HG03442 (cell line): ENCODE measurements around the gene VPS39.
A peak's percentile ranks its signal among the peaks of the same experiment; 100 is the strongest.
"Not testable (repeated sequence)": the region's sequence is repeated elsewhere in the genome, so short reads cannot be mapped to it uniquely, and the experiment has no call there.

Experiments
- ATAC-seq: cut with Tn5 transposase; IDR thresholded peaks from one replicate; pipeline ENCODE4 v1.9.1; 2021; ENCODE audit warnings: mild to moderate bottlenecking, moderate library complexity; ENCODE audit not compliant: unreplicated experiment

VPS39 gene, protein sequence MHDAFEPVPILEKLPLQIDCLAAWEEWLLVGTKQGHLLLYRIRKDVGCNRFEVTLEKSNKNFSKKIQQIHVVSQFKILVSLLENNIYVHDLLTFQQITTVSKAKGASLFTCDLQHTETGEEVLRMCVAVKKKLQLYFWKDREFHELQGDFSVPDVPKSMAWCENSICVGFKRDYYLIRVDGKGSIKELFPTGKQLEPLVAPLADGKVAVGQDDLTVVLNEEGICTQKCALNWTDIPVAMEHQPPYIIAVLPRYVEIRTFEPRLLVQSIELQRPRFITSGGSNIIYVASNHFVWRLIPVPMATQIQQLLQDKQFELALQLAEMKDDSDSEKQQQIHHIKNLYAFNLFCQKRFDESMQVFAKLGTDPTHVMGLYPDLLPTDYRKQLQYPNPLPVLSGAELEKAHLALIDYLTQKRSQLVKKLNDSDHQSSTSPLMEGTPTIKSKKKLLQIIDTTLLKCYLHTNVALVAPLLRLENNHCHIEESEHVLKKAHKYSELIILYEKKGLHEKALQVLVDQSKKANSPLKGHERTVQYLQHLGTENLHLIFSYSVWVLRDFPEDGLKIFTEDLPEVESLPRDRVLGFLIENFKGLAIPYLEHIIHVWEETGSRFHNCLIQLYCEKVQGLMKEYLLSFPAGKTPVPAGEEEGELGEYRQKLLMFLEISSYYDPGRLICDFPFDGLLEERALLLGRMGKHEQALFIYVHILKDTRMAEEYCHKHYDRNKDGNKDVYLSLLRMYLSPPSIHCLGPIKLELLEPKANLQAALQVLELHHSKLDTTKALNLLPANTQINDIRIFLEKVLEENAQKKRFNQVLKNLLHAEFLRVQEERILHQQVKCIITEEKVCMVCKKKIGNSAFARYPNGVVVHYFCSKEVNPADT

DNA sequence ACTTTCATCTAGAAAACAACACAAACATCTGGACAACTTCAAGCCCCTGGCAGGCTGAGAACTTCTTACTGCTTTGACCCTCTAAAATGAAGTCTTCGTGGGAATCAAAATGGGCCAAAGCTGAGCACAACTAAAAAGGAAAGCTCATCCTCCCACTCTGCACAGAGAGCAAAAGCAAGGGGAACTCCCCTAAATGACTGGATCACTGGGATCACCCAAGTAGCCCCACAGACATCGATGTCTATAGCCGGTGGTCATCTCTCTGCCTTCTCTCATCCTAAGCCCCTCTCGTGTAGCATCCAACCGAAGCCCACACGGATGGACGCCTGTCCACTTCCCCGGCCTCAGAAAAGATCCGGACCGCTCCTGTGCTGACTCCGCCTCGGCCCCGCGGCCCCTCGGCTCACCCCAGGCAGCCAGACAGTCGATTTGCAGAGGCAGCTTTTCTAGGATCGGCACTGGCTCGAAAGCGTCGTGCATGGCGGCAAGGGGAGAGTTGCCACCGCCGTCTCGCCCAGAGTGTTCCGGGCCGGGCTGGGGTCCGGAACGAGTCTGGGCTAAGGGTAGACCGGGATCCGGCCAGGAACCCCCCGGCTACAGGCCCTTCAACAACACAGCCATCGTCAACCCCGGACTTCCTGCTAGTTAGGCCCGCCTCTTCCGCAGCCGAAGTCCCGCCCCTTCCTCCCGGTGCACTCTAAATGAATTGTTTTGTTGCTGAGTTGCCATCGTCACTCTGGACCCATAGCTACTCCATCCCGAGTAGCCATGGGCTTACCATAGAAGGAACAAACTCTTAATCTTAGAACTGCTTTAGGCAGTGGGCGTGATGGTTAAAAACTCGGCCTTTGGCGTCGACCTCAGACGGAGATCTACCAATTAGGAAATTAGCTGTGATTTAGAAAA is at the start of gene VPS39:
Gene VPS39 (minus strand): TSS at position 631 of the 906 bp plus-strand sequence. CDS start 151 bp downstream, at position 480.
- peak; percentile 92 for ATAC-seq

DNA sequence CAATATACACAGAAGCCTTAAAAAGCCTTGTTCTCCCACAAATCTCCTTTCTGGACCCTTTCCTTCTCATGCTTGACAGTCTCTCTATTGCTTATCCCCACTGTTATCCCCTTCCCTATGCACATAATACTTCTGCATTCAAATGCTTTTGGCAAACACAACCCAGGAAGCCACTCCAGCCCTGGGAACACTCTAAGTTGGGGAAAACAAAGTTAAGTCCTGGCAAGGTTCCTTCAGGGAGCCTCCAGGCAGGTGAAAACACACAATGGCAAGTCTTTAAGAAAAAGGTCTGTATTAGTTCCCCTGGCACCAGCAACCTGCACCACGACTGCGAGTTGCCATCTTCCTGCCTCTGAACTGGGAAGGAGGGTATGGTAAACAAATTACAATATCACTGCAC is 45.2 kb upstream of the VPS39 start:
- no peak for ATAC-seq

DNA sequence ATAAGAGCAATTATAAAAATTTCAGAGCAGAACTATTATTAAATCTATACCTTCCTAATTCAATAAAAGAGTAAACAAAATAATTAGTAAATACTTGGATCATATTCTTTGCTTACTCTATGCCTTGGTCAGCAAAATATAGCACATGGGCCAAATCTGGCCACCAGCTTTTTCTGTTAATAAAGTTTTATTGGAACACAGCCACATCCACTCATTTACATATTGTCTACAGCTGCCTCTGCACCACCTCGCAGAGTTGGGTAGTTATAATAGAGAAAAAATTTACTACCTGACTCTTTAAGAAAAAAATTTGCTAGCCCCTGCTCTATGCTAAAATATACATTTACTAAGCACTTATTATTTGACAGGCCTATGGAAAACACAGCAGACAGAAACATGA is 32.7 kb upstream of the VPS39 start:
- ATAC-seq, result no peak

DNA sequence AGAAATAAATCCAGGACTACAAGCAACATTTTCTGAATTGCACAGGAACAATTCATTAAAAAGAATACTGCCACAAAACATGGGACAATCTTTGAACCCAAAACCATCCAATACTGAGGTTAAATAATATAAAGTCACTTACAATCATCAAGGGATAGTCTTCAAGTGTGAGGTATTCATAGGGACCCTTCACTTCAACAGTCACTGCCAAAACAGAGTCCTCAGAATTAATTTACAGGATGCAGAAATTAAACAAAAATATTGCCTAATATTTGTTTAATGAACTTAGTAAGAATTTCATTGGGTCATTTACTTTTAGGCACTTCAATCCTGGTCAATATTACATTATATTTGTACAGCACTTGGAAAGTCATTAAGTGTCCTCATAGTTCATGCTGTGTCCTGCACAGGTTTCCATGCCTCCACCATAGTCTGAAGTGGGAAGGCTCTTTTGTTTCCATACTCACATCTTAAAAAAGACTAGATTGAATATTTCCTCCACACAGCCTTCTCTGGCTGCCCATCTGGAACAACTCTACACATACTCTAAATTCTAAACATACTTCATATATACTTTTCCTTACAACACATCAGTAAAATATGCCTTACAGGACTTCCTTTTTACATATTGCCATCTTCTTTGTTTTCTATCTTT is 31.6 kb upstream of the VPS39 start:
- ATAC-seq, result no peak

DNA sequence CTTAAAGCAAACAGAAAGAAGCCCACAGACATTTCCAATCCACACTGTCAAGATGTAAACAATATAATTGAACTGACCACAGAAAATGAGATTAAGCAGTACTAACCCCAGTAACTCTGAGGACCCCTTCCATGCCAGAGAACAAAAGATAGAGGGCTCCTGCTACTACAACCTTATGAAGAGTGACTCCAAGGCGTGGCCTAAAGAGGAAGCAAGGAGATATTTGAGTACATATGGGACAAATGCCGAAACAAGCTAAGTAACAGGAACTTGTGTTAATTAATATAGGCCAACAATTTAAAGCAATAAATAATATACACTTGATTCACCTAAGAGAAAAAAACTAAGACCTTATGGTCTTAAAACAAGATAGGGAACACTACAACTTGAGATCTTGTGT is 25.0 kb upstream of the VPS39 start:
- ATAC-seq, result no peak

DNA sequence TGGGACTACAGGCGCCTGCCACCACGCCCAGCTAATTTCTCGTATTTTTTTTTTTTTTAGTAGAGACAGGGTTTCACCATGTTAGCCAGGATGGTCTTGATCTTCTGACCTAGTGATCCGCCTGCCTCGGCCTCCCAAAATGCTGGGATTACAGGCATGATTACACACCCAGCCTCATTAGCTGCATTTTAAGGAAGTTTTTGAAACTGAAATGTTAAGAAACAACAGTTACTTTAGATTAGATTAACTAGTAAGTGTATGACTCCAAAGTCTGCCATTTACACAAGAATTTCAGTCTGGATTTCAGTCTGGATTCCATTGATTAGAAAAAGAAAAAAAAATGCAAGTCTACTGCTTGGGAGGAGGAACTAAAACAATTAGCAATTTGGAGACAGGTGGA is 24.5 kb upstream of the VPS39 start:
- ATAC-seq, result no peak

DNA sequence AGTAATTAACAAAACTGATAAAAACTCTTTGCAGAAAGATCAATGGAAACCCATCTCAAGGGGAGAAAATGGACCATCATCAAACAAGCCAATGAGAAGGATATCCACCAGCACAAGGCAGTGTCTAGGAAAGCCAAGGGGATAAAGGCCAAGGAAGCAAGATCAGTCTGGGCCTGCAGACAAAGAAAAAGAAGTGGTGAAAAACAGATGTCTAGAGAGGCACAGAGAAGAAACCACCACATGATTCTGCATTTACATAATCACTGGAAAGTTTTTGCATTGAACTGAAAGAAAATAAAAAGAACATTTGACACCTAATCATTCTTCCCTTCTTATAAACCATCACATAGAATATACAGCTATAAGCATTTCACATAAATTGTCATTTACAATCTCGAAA is 23.0 kb upstream of the VPS39 start:
- no peak for ATAC-seq

DNA sequence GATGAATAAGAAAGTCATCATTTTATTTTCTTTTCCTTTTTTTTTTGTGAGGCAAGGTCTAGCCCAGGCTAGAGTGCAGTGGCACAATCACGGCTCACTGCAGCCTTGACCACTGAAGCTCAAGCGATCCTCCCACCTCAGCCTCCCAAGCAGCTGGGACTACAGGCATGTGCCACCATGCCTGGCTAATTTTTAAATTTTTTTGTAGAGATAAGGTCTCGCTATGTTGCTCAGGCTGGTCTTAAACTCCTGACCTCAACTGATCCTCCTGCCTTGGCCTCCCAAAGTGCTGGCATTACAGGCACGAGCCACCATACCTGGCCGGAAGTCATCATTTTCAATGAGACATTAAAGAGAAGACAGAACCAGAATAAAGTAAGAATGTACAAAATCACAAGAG is 20.9 kb upstream of the VPS39 start:
- not testable (repeated sequence) for ATAC-seq

DNA sequence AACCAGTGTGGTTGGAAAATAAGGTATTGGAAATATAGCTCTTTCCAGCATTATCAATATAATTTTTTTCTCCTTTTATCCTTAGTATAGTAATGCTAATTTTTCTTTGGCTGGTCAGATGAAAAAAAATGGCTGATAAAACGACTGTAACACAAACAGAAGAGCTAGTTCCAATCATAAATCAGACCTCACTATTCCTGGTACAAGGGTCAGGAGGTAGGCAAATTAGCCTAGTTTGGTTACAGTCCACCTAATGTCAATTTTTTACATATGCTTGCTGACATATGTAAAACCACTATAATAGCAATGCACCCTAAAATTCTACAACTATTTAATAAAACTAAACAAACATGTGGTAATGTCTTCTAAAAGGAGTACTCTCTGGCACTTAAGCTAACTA is 19.9 kb upstream of the VPS39 start:
- no peak for ATAC-seq

DNA sequence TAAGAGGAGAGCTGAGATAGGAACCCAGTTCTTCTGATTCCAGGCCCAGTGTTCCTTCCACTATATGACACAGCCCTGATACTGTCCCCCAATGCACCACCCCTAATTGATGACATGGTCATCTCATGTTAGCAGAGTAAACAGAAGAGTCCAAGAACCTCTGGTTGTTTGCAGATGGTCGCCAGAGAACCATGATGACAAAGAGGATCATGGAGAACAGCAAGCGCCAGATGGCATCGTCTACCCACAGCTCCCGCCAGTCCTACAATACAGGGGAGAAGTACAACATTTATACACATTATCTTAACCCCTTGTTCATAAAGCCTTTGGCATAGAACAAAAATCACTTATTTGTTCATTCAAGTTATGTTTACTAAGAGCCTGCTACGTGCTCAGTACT is 18.5 kb upstream of the VPS39 start:
- no peak for ATAC-seq

DNA sequence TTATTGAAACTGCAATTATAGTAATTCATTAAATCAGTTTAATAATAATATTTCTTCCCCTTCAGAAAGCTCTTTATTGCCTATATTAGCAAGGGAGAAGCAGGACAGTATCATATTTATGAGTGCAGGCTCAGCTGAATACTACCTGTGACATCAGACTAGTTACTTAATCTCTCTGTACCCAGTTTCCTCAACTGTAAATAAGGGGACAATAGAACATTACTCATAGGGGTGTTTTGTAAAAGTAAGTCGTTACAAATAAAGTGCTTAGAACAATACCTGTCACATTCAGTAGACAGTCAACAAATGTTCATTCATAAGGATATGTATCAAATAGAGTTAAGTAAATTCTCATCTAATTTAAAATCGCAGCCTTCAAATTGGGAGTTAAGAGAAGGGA is 12.1 kb upstream of the VPS39 start:
- ATAC-seq, result no peak

DNA sequence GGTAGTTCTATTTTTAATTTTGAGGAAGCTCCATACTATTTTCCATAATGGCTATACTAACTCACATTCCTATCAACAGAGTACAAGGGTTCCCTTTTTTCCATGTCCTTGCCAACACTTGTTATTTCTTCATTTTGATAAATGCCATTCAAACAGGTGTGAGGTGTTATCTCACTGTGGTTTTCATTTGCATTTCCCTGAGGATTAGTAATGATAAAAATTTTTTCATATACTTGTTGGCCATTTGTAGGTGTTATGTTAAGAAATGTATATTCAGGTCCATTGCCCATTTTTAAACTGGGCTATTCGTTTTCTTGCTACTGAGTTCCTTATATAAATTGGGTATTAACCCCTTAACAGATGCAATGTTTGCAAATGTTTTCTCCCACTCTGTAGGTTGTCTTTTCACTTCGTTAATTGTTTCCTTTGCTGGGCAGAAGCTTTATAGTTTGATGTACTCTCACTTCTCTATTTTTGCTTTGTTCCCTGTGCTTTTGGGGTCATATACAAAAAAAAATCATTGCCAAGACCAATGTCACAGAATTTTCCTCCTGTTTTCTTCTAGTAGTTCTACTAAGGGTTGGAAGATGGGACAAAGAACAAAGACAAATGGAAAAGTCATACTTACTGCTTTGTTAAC is 11.0 kb upstream of the VPS39 start:
- ATAC-seq, result no peak

DNA sequence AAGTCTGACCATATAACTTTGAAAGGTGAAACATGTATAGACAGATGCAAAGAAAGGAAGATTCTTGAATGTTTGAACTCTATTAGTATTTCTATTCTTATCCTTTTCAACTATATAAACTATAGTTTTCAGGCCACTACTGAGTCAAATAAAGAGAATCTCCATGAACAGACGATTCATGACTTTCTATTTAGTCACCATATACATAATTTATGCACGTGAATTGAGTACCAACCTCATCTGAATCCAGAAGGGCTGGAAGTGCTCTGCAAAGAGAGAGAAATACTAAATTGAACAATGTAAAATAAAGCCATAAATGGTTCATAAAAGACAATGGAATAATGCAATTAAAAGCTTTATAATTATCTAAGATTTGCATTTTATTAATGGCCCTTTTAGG is 9.5 kb upstream of the VPS39 start:
- ATAC-seq, result no peak

DNA sequence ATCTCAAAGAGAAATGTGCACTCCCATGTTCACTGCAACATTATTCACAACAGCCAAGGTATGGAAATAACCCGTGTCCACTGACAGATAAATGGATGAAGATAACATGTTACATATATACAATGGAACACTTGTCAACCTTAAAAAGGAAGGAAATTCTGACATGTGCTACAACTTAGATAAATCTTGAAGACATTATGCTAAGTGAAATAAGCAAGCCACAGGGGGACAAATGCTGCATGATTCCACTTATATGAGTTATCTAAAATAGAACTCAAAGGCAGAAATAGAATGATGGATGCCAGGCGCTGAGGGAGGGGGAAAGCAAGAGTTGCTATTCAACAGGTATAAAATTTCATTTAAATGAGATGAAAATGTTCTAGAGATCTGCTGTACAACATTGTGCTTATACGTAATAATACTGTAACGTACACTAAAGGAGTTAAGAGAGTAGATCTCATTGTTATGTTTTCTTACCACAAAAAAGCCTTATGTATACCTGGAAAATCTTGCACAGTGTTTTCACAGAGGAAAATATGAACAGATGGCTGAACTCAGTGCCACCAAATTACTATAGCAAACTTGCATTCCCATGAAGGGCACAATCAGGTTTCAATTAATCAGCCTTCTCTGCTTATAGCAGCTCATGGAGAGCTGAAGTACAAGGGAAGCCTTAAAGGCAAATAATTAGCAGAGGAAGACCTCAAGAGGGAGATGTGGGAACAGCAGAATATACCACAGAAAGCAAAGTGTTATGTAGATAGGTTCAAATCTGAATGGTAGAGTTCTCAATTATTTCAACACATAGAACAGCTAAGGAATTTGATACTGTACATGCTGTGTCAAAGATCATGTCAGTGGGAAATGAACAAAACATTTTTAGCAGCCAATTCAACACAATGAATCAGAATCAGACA is 8.1 kb upstream of the VPS39 start:
- no peak for ATAC-seq

DNA sequence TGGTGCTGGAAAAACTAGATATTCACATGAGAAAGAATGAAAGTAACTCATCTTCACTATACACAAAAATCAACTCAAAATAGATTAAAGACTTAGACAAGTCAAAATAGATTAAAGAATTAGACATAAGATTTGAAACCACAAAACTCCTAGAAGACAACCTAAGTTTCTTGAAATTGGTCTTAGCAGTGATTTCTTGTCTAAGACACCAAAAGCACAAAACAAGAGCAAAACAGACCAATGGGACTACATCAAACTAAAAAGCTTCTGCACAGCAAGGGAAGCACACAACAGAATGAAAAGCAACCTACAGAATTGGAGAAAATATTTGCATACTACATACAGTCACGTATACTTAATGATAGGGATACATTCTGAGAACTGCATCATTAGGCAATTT is 6.5 kb upstream of the VPS39 start:
- no peak for ATAC-seq

DNA sequence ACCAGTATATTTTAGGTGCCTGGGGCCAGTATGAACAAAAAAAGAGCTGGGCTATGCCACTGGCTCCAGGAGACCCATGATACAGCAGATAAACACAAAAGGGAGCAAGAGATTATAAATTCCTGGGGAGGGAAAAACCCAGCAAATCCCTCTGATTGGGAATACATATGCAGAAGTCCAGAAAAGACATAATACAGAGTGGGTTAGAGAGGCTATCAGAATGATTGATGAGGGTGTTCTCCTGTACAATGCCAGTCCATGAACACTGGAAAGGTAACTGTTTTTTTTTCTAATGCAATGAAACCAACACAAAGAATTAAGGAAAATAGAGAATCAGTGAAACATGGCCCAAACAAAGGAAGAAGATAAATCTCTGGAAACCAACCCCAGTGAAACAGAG is 5.4 kb upstream of the VPS39 start:
- ATAC-seq, result no peak

DNA sequence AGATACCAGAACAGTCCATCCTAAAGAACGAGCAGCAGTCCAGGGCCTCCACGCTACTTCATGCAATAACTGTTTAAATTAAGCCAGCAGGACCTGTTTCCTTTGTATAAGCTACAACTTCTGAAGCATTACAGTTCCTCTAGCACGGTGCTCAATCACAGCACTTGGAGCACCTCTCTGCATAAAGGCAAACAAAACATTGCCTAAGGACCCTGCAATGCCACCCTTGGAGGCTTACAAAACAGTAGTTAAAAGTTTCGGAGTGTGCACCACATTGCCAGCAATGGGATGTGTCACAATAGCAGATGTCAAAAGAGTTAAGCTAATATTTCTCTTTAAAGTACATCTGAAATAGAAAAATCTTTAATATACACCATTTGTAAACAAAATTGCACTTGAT is 2.6 kb upstream of the VPS39 start:
- ATAC-seq, result no peak

DNA sequence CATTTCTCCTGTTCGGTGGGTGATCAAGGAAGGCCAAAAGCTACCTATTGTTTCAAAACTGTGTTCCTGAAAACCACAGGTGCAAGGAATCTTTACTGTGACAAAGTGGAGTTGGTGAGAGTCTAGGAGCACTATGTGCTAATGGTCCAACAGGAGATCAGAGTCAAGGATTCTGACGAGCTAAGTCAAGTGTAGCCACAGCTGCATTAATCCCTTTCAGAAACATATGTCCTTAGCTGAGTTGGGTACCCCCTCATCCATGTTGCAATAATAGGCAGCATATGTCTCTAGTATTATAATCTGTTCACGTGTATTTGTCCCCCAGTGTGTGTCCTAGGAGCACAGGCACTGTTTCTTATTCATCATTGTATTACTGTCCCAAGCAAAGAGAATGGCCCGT is 1.7 kb downstream of the VPS39 start:
- ATAC-seq, result no peak

DNA sequence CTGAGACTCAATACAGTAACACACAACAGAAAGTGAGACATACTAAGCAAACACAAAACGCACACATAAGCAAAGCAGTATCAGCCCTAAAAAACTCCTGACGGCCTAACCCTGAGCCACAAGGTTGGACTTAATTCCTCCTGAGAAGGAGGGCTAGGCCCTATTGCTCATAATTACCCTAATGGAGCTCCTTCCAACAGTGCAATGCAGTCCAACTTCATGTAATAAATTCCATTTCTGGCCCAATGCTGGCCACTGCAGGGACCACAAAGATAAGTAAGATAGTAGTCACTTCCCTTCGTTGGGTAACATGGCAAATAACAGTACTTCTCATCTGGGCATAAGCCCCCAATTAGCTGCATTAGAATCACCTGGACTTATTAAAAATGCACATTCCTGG is 4.2 kb downstream of the VPS39 start:
- no peak for ATAC-seq
